GM21360 (cell line): Measurements from ENCODE around the gene DLAT.
A peak's percentile ranks its signal among the peaks of the same experiment; 100 is the strongest.
"Not testable (repeated sequence)": the region's sequence is repeated elsewhere in the genome, so short reads cannot be mapped to it uniquely, and the experiment has no call there.

Experiments used
- ATAC-seq: cut with Tn5 transposase; IDR thresholded peaks from one replicate; pipeline ENCODE4 v1.9.1; 2021; ENCODE audit warnings: mild to moderate bottlenecking, moderate library complexity; ENCODE audit not compliant: unreplicated experiment

The DLAT gene

GRCh38 chr11:112024773-112025678 is at the start of gene DLAT:
Gene DLAT (plus strand): TSS chr11:112025408. CDS start chr11:112025473, 65 bp downstream.
- ATAC-seq: peak; percentile 71

GRCh38 chr11:111976119-111976766 is 49.0 kb upstream of the DLAT start:
- ATAC-seq: no peak

- ATAC-seq: no peak
Measured at GRCh38 chr11:111976767-111977145, 48.5 kb upstream of the DLAT start.

- no peak for ATAC-seq
Measured at GRCh38 chr11:111977146-111978027, 47.8 kb upstream of the DLAT start.

- no peak for ATAC-seq
Measured at GRCh38 chr11:111978028-111978771, 47.0 kb upstream of the DLAT start.

GRCh38 chr11:111980062-111980461 is 45.1 kb upstream of the DLAT start:
- ATAC-seq: no peak

- ATAC-seq: no peak
Measured at GRCh38 chr11:111981270-111981669, 43.9 kb upstream of the DLAT start.

GRCh38 chr11:111982019-111982464 is 43.2 kb upstream of the DLAT start:
- peak; percentile 88 for ATAC-seq

GRCh38 chr11:111982541-111983186 is 42.5 kb upstream of the DLAT start:
- ATAC-seq: no peak

GRCh38 chr11:111983187-111983986 is 41.8 kb upstream of the DLAT start:
- no peak for ATAC-seq

GRCh38 chr11:111986589-111986988 is 38.6 kb upstream of the DLAT start:
- no peak for ATAC-seq

- no peak for ATAC-seq
Measured at GRCh38 chr11:111990381-111990780, 34.8 kb upstream of the DLAT start.

GRCh38 chr11:111992206-111992855 is 32.9 kb upstream of the DLAT start:
- no peak for ATAC-seq

- no peak for ATAC-seq
Measured at GRCh38 chr11:111996129-111996528, 29.1 kb upstream of the DLAT start.

- not testable (repeated sequence) for ATAC-seq
Measured at GRCh38 chr11:111996669-111997068, 28.5 kb upstream of the DLAT start.

- ATAC-seq: no peak
Measured at GRCh38 chr11:111999111-111999510, 26.1 kb upstream of the DLAT start.

GRCh38 chr11:112000703-112001102 is 24.5 kb upstream of the DLAT start:
- no peak for ATAC-seq

- no peak for ATAC-seq
Measured at GRCh38 chr11:112002491-112003216, 22.6 kb upstream of the DLAT start.
